HG03571 (cell line): ENCODE measurements around the gene COX6A2.
A peak's percentile ranks its signal among the peaks of the same experiment; 100 is the strongest.
"Not testable (repeated sequence)": the region's sequence is repeated elsewhere in the genome, so short reads cannot be mapped to it uniquely, and the experiment has no call there.

Source experiments
- ATAC-seq: cut with Tn5 transposase; IDR thresholded peaks from one replicate; pipeline ENCODE4 v1.9.1; 2021; ENCODE audit not compliant: unreplicated experiment

Gene COX6A2

DNA sequence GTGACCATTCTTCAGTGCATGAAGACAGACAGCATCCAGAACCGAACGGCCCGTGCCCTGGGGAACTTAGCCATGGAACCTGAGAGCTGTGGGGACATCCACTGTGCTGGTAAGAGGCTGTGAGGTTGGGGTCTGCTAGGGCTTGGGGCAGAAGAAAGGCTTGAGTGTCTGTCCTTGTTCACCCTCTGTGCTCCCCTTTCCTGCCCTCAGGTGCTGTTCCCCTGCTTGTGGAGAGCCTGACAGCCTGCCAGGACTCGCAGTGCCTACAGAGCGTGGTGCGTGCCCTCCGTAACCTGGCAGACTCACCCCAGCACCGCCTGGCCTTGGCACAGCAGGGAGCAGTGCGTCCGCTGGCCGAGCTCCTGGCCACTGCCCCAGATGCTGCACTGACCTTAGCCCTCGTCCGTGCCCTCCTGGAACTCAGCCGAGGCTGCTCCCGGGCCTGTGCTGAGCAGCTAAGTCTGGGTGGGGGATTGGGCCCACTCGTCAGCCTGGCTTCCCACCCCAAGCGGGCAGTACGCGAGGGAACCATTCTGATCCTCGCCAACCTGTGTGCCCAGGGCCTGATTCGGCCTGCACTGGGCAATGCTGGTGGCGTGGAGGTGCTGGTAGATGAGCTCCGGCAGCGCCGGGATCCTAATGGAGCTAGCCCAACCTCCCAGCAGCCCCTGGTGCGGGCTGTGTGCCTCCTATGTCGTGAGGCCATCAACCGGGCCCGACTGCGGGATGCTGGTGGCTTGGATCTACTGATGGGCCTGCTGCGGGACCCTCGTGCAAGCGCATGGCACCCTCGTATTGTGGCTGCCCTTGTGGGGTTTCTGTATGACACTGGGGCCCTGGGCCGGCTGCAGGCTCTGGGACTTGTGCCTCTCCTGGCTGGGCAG lies 34.0 kb upstream of the COX6A2 start:
- ATAC-seq, result no peak

- no peak for ATAC-seq
Measured at GRCh38 chr16:31461201-31461920, 33.2 kb upstream of the COX6A2 start.

DNA sequence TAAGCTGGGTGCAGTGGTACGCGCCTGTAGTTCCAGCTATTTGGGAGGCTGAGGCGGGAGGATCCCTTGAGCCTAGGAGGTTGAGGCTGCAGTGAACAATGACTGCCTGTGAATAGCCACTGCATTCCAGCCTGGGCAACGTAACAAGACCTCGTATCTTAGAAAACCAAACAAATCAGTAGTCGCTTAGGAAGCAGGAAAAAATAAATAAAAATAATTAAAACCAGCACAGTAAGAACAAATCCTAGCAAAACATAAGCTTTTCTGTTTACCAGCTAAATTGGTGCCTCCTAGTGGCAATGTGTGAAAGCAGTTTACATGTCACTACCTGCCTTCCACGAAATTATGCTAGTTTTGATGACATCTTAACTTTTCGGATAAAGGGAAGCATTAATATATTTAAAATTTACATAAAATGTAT lies 32.4 kb upstream of the COX6A2 start:
- ATAC-seq, result no peak

DNA sequence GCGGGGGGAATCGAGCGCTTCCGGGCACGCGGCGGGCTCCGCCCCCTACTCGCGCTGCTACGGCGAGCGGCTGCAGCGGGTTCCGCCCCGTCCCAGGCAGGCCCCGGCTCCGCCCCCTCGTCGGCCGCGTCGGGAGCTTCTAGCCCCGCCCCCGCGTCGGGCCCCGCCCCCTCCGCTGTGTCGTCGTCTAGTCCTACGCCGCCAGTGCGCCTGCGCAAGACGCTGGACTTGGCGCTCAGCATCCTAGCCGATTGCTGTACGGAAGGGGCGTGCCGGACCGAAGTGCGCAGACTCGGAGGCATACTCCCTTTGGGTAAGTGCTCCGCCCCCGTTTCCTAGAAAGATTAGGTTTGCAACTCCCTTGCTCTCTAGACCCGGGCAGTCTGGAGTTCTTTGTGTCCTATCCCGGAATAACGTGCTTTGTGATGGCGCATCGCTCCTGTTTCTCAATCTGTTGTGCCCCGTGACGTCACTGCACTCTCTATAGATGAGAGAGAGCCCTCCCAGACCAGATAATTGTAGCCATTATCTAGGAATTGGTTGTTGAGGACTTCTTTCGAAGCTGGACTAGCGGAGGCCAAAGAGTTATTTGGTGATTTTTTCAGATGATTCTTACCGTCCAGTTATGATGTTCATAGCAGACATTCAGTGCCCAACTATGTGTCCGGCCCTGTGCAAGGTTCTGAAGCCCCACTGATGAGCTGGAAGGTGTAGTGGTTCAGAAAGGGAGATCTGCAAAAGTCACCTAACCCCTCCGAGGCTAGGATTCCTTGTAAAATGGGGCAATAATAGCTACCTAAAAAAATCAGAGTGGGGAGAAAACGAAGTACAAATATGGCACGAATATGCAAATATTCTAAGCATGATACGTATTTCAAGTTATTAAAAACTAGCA lies 31.8 kb upstream of the COX6A2 start:
- peak; percentile 56 for ATAC-seq

- ATAC-seq, result peak; percentile 71
Measured at GRCh38 chr16:31458844-31459686, 30.9 kb upstream of the COX6A2 start, which contains the start of gene ARMC5. ARMC5 (plus strand) TSS chr16:31459501; CDS start chr16:31459525, 24 bp downstream.

DNA sequence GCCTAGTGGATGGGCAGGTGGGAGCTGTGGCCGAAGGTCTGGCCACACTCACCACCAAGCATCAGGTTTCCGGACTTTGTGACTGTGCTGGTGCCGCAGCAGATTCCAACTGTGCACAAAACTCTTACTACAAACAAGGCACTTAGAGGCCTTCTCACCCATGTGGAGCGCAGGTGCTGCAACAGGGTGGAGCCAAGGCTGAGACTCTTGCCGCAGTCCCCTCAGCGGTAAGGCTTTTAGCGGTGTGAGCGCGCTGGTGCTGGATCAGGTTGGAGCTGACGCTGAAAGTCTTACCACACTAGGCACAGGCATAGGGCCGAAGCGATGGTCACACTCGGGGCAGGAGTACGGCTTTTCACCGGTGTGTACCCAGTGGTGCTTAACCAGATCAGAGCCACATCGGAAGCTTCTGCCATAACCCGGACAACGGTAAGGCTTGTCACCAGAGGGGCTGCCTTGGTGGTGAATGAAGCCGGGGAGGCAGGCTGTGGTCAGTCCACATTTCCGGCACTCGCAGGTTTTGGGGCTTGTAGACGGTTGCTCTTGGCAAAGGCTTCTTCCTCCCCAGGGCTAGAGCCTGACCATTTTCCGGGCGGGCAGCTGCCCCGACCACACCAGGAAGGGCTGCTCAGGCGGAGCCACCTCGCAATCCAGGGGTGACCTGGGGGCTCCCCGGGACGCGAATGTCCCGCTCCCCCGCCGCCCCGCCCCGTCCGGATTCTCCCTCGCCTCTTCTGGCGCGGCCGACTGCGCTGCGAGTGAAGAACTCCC lies 30.1 kb upstream of the COX6A2 start:
- peak; percentile 17 for ATAC-seq

DNA sequence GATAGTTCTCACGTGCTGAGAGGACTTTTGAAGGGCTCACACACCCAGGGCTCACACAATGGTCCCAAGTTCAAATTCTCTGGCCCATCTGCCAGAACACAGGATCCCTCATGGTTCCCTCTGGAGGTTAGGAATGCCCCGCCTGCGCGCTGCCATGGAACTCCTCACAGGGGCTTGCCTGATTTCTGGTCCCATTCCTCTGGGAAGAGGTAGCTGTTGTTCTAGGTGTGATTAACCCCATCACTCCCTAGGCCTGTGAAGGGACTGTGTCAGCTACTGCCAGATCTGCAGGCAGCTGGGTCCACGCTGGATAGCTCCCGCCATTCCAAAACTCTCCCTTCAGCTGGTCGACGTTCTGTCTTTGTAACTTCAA lies 28.8 kb upstream of the COX6A2 start:
- ATAC-seq, result no peak

GRCh38 chr16:31455601-31456314 lies 27.6 kb upstream of the COX6A2 start:
- no peak for ATAC-seq

- no peak for ATAC-seq
Measured at GRCh38 chr16:31453255-31454204, 25.4 kb upstream of the COX6A2 start.

GRCh38 chr16:31452631-31453106 lies 24.5 kb upstream of the COX6A2 start:
- ATAC-seq, result no peak

- no peak for ATAC-seq
Measured at GRCh38 chr16:31451681-31452351, 23.7 kb upstream of the COX6A2 start.

DNA sequence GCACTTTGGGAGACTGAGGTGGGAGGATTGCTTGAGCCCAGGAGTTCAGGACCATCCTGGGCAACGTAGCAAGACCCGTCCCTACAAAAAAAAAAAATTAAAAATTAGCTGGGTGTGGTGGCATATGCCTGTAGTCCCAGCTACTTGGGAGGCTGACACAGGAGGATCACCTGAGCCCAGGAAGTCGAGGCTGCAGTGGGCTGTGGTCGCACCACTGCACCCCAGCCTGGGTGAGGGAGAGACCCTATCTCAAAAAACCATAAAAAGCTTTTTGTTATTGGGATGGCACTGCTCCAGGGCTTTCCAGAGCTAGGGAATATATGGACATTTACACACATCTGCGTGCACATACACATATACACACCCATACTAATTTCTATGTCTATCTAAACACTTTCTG lies 23.0 kb upstream of the COX6A2 start:
- no peak for ATAC-seq

DNA sequence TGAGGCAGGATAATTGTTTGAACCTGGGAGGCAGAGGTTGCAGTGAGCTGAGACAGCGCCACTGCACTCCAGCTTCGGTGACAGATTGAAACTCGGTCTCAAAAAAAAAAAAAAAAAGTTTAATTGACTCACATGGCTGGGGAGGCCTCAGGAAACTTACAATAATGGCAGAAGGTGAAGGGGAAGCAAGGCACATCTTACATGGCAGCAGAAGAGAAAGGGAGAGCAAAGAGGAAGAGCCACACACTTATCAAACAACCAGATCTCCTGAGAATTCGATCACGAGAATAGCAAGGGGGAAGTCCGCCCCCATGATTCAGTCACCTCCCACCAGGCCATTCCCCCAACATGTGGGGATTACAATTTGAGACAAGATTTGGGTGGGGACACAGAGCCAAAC lies 17.8 kb upstream of the COX6A2 start:
- not testable (repeated sequence) for ATAC-seq

DNA sequence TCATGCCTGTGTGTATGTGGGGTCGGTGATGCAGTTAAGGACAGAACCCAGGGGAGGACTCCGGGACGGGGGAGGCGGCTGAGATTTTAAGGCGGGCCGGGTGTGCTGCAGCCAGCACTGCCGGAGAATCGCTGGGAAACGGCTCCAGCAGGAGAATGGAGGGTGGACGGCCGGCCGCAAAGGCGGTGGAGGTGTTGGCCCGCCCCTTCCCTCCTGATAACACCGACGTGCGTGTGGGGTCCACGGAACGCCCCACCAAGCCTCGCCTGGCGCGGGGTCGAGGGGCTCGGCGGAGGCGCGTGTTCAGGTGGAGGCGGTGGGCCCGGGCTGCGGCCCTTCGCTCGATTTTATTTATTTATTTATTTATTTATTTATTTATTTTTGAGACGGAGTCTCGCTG lies 13.8 kb upstream of the COX6A2 start:
- no peak for ATAC-seq

DNA sequence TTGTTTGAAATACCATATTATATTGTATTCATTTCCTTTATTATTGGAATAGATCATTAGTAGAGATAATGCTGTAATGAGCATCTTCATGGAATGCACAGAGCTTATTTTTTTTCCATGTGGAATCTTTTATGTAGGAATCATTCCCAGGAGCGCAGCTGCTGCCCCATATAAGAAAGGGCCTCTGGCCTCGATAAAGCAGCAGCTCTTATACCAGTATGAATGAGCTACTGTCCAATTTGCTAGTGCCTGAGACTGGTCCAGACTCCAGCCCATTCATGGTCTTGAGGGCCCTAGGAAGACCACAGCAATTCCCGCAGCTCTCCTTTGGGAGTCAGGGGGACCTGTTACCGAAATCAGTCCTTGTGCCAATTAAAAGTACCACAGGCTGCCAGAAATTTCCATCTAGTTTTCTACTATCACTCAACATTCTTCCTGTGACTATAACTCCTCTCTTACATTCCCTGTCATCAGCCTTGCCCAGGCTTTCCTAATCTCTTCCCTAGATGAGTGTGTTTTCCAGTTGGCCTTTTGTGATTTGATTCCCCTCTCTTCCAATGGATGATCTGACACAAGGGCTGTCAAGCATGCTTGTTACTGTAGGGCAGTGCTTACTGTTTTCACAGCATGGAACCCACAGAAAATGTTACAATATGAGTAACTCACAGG lies 12.5 kb upstream of the COX6A2 start:
- no peak for ATAC-seq

DNA sequence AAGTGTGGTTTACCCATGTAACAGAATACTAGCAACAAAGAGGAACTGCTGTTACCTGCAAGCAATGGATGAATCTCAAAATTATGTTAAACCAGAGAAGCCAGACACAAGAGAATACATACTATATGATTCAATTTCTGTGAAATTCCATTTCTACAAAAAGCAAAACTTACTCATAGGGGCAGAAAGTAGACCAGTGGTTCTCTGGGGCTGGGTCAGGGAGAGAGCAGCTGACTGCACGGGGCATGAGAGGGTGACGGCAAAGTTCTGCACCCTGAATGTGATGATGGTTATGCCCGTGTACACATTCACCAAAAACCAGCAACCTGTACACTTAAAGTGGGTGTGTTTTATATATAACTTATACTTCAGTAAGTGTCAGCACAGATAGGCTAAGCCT lies 11.4 kb upstream of the COX6A2 start:
- ATAC-seq, result no peak

GRCh38 chr16:31439023-31439422 lies 10.9 kb upstream of the COX6A2 start:
- ATAC-seq, result not testable (repeated sequence)
